Activated CD4-positive, alpha-beta T cell treated with anti-CD3 and anti-CD28 coated beads, Interleukin-2, Interleukin-4, amounts not matched to agents 100 ng/mL and 50 ng/mL, durations not matched to agents 16 hours and 8 hours (primary cell): ENCODE measurements around the gene HDGF.

Experiments used
- DNase-seq: peaks from one replicate; pipeline ENCODE4 v3.0.0-alpha.2; 2020; ENCODE audit warnings: low spot score

Gene HDGF

DNA sequence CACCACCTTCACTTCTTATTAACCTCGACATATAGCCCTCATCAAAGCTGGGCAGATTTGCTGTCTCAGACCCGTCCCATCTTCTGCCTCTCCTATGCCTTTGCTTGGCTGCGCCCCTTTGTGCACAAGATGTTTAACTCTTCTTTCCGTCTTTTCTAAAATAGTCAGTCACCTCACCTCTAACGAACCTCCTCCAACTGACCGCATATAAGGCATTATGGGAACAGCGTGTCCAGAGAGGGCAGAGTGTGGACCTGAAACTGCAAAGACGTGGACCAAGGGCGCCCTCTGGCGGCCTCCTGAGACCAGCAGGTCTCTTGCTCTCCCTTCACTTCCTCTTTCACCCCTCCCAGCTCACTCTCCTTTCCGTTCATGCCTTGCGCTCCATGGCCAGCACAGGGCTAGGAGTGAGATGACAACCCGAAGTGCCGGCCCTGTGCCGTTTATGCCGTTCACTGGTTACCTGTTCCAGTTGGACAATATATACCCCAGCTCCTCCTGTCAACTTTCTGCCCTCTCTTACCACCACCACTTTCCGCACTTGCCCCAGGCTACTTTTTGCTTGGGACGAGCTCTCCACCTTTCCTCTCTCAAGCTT lies 25.7 kb downstream of the HDGF start:
- peak; percentile 87 for DNase-seq

GRCh38 chr1:156721535-156721934 lies 29.9 kb downstream of the HDGF start:
- DNase-seq: peak; percentile 63

DNA sequence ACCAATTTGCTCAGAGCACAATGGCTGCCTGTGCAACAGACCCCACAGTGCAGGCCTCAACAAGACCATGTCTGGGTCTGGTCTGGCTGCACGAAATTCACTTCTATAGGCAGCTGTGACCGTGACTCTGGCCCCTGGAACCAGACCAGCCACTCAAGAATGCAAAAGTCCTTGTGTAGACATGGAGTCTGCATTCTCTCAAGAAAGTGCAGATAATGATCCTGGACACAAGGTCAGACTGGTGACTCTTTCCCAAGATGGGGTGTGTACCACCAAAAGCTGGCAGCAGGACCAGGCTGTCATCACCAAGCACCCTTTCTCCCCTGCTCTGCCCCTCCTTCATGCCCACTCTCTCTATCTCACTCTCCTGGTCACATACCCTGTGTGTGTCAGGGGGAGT lies 30.3 kb downstream of the HDGF start:
- no peak for DNase-seq

DNA sequence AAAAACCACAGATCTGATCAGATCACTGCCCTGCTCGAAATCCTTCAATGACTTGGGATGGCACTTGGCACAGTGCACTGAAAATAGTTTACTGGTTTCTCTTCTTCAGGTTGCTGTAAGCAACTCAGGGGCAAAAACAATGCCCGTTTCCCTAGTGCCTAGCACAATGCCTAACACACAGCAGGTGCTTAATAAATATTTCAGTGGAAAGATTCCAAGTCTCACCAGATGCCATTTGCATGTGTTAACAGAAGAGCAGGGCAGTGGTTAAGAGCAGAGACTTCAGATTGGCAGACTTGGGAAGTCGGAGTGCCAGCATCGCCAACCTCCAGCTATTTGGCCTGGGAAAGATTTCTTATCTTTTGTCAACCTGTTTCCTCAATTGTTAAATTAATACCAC lies 34.1 kb downstream of the HDGF start:
- DNase-seq: no peak

DNA sequence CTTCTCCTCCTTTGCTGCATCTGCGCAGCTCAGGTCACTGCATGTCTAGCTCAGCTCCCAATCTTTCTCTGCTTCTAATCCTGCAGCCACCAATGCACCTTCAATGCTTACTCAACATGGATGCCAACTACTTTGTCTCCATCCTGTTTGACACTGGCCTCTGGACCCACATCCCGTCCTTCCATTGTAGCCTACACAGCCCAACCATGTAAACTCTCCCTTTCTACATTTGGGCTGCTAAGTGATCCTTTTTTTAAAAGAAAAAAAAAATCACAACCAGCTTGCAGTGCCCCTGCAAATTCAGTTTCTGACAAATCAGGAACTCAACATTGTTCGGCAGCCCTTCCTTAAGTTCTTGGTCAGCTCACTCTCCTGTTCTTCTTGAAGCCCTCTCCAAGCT lies 36.6 kb downstream of the HDGF start:
- DNase-seq: no peak

DNA sequence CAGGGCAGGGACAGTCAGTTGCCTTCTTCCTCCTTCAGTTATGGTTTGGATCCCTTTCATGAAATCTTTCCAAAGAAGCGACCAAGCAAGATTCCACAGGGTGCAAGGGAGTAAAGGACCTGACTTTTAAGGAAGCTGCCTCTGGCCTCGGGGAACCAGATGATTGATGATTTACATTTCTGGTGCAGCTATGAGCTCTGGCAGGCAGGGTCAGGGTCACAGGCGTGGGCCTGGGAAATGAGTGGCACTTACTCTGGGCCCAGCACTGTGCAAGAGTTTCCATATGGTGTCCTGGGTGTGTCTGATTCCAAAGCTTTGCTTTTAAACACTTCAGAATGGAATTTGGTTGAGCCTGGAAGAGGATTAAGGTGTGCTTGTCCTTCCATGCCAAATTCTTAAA lies 38.8 kb downstream of the HDGF start:
- no peak for DNase-seq

GRCh38 chr1:156711011-156711817 lies 40.3 kb downstream of the HDGF start:
- DNase-seq: no peak

DNA sequence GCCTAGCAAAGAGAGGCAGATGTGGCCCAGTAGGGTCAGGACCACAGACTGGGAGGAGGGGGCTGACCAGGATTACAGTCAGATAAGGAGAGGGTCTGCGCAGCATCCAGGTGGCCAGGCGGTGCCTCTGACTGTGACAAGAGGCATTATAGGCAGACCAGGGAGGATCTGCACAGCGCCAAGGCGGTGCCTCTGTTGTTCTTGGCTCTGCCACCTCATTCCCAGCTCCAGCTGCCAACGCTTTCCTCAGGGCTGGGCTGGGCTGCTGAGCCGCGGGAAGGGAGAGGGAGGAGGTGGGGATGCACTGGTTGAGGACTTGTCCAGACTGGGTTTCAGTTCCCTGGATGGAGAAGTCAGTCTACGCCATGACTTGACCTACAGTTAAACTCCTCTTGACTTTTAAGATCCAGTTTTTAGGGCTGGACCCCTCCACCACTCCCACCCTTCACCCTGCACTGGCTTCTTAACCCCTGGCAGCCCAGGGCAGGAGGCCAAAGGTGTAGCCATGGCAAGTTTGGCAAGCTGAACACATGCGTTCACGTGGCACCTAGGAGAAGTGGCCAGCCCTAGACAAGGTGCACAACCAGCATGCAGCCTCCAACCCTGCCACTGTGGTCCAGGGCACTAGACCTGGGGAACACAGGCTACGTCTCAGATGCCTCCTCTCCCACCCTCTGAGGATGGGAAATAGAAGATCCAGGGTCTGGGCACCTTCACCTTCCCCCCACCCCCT lies 41.6 kb downstream of the HDGF start:
- no peak for DNase-seq

DNA sequence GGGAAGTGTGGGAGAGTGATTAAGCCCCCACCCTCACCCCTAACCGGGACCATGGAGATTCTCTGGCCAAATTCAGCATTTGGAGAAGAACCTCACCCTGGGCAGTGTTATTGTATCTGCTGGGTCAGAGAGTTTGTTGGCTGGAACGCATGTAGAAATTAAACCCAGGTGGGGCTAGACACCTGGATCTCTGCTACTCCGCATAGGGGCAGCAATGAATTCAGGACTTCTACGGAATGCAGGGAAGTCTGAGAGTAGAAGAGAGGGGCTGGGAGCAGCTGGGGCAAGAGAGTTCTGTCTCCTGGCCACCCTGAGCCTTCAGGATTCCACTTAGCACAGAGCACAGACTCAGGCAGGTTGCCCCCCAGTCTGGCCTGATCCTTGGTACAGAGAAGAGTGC lies 42.4 kb downstream of the HDGF start:
- no peak for DNase-seq

DNA sequence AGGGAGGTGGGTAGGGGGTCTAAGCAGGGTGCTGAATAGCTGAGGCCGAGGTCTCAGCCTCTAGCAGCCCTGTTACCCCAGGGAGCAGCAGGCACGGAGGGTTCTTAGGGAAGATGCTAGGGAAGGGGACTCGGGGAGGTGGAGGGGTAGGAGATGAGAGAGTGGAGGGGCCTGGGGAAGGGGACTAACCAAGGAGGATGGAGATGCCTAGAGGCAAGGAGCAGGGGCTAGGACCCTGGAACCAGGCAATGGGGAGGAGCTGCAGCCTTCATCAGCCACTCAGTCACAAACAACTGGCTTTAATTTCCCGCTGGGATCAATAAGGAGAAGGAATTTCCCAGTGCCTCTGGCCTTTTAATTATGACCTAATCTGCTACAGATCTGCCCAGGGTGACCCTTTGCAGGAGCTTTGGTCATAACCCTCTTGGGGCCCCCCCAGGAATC lies 43.2 kb downstream of the HDGF start:
- no peak for DNase-seq

DNA sequence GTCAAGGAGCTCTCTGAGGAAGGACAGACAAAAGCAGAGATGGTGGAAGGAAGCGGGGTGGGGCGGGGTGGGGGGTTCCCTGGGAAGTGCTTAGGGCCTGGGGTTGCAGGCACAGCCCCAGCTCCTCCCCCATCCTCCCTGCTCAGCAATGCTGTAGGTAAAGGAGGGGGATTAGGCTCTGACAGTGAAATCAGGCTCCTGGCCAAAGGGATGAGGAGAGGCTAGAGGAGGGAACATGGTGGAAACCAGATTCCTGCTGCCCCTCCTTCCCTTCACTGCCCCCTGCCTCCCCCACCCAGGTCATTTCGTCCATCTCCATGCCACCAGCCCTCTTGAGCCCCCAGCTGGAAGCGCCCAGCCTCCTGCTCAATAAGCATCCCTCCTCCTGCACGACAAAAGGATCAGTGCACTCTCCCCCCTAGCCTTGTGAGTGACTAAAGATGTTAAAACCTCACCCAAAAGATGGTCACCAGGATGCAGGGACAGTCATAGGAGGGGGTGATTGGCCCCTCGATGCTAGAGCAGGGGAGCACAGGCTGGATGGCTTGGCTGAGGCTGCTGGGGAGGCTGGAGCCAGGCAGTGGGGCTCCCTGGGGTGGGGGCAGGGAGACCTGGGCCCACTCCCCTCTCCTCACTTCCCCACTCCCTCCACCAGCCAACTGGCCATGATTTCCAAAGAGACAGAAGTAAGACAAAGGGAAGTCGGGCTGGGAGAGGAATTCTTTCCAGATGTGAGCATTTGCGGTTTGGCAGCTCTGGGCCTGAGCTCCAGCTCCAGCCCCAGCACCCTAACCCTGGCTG lies 43.9 kb downstream of the HDGF start:
- DNase-seq: no peak

DNA sequence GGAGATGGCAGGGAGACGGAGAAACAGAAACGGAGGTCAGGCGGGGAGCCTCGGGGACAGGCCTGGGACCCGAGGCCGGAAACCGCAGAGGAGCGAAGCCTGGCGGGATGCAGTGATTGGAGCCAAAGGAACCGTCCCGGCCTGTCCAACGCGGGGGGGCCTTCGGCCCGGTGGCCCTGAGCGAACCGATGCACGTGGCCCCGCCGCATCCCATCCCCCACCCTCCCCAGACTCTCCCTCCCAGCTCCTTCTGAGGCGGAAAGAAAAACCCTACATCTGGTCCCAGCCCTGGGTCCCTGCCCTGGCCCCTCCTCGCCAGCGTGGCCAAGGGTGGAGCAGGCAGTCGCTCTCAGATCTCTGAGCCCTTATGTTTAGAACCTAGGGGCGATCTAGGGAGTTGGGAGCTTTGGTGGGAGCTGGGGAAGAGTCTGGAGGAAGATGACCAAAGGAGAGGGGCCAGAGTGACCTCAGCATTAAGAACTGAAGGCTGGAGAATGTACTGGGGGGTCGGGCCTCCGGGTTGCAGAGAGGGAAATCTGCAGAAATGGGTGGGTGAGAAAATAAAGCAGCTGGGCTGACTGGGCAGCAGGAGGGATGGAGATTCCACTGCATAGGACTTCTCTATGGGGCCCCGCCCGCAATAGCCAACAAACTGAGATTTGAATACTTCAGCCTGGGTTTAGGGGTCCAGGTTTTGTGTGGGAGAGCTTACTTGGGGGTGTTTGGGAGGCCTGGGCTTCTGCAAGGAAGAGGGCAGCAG lies 44.6 kb downstream of the HDGF start:
- DNase-seq: no peak

- DNase-seq: peak; percentile 45
Measured at GRCh38 chr1:156705918-156706656, 45.4 kb downstream of the HDGF start.

DNA sequence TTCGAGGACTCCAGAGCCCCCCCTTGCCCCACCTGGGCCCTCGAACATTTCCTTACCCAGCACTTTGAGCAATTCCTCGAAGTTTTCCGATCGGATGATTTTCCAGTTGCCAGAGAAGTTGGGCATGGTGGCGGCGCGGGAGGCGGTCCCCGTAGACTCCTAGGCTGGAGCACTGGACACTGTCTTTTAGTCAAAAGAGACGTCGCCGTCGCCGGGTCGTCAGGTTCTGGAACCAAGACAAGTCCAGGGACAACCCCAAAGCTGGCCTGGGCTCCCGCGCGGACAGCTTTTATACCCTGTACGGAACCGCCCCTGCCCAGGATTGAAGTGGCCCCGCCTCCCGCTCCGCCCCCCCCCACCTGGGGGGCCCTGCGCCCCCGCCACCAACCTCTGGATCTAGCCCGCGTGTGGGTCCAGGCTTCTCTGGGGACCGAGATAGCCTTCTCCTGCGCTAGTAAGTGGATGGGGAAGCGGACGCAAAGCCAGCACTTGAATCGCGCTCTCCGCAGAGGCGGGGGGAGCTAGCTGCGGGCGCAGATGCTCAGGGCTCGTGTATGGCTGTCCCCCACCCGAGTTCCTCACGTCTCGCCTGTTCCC lies 46.1 kb downstream of the HDGF start, which contains the start of gene CRABP2:
Gene CRABP2 (minus strand): TSS at position 263 of the 597 bp plus-strand sequence. CDS start 137 bp downstream, at position 126.
- DNase-seq: no peak

- no peak for DNase-seq
Measured at GRCh38 chr1:156704930-156705320, 46.5 kb downstream of the HDGF start.

DNA sequence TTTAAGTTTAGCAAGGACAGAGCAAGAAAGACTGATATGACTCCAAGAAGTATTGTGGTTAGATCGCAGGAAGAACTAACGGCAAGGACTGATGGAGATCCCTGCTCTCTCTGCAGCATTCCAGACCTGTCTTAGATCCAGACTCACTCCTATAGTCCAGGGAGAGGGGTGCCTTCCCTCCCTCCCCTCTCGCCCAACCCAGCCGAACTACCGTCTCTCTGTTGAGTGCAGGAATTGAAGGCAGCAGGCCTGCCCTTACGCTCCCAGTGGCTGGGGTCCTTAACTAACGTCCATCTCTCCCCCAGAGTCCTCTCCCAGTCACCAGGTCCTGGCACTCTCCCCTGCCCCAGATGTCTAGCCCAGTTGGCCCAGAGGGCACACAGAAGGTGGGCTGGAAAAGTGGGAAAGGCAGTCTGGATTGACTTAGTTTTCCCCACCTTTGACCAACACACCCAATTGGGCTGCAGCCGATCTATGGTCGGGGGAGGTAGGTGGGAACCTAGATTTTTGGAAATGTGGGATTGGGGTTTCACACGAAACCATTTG lies 47.2 kb downstream of the HDGF start:
- no peak for DNase-seq

GRCh38 chr1:156703741-156704140 lies 47.7 kb downstream of the HDGF start:
- DNase-seq: no peak

DNA sequence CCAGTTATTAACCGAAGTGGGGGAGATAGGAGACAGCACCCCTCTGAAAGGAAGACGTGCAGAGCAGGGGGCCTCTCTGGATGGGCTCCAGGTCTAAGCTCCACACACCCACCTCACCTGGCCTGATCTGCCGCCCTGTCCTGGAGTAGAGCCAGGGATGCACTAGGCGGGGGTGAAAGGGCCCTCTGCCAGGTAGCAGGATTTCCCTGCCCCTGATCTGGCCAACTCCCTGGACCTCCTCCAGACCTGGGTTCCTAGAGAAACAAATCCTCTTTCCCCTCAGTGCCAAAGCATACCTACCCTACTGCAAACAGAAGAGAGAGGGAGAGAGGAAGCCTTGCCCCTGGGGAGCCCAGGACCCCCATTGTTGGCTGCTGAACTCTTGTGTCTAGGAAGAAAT lies 48.1 kb downstream of the HDGF start:
- no peak for DNase-seq

DNA sequence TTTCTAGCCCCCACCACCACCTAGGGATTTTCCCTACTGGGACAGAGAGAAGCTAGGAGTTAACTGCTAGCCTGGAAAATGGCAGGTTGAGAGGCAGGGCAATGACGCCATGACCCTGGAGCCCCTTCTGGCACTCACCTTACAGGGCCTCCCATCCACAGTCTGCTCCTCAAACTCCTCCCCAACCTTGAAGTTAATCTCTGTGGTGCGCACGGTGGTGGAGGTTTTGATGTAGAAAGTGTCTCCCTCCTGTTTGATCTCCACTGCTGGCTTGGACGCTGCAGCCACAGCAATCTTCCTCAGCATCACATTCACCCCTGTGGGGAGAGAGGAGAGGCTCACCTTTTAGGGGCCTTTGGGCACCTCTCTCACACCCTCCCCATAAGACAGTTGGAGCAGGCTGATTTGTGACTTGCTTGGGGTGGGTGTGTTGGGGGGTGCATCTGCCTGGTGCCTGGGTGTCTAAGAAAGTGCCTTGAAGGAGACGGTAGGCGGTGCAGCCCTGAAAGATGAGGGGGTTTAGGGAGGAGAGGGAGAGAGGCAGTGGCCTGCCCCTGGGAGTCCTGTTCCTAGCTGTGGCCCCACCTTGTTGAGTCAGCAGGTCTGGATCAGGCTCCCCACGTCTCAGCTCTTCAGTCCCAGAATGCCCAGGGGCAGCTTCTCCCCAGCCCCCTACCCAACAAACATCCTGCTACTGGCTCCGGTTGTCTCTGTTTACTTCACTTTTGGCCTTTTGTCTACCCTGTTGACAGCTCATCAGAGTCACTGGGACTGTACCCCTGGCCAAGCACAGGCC lies 50.5 kb downstream of the HDGF start:
- no peak for DNase-seq
